GM12875 (cell line): Measurements from ENCODE around the gene TXLNB.
"Not testable (repeated sequence)": the region's sequence is repeated elsewhere in the genome, so short reads cannot be mapped to it uniquely, and the experiment has no call there.

Experiments used
- H3K4me3 ChIP-seq: one replicate; pipeline ENCODE4 v1.5.1; 2011; ENCODE audit warnings: low read depth, low read length, control low read depth
- TF ChIP-seq, protein P1 (sequence below): IDR thresholded peaks from 2 replicates; pipeline ENCODE4 v1.5.1; 2011; ENCODE audit warnings: low read depth, mild to moderate bottlenecking, control low read depth, inconsistent platforms, low read length, moderate library complexity, borderline replicate concordance; ENCODE audit not compliant: insufficient read depth

The TXLNB gene

GRCh38 chr6:139288496-139289040 is 3.2 kb downstream of the TXLNB start:
- no peak overlapping the region for H3K4me3 ChIP-seq
- TF ChIP-seq, protein P1, sequence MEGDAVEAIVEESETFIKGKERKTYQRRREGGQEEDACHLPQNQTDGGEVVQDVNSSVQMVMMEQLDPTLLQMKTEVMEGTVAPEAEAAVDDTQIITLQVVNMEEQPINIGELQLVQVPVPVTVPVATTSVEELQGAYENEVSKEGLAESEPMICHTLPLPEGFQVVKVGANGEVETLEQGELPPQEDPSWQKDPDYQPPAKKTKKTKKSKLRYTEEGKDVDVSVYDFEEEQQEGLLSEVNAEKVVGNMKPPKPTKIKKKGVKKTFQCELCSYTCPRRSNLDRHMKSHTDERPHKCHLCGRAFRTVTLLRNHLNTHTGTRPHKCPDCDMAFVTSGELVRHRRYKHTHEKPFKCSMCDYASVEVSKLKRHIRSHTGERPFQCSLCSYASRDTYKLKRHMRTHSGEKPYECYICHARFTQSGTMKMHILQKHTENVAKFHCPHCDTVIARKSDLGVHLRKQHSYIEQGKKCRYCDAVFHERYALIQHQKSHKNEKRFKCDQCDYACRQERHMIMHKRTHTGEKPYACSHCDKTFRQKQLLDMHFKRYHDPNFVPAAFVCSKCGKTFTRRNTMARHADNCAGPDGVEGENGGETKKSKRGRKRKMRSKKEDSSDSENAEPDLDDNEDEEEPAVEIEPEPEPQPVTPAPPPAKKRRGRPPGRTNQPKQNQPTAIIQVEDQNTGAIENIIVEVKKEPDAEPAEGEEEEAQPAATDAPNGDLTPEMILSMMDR, result no peak

- TF ChIP-seq, protein P1, result no peak
- H3K4me3 ChIP-seq, result no peak overlapping the region
These were observed 3.9 kb downstream of the TXLNB start for GRCh38 chr6:139287868-139288267.

DNA sequence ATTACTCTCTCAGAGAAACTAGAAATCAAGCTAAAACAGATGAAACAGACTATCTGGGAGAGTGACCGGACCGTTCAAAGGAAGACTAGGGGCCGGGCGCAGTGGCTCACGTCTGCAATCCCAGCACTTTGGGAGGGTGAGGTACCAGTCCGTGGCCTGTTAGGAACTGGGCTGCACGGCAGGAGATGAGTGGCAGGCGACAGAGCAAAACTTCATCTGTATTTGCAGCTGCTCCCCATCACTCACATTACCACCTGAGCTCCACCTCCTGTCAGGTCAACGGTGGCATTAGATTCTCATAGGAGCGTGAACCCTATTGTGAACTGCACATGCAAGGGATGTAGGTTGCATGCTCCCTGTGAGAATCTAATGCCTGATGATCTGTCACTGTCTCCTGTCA is 5.4 kb downstream of the TXLNB start:
- H3K4me3 ChIP-seq, result not testable (repeated sequence)

- H3K4me3 ChIP-seq, result no peak overlapping the region
- TF ChIP-seq, protein P1, result no peak
These were observed 6.2 kb downstream of the TXLNB start for GRCh38 chr6:139285590-139285989.

DNA sequence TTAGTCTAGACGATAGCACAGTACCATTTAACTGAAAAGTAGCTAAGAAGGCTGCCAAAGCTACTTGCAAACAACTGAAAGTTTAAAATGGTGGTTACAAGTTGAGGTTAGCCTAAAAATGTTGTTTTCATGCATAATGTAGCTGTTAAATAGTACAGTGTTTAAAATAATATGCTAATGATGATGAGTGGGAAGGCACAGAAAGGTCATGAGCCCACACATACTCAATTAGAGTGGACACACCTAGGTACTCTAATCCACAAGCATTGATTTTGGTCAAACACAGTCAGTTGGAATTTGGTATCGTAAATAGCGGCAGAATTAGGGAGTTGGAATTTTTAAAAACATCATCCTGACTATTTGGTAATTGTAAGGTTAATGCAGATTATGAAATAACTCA is 7.0 kb downstream of the TXLNB start:
- H3K4me3 ChIP-seq, result no peak overlapping the region
- TF ChIP-seq, protein P1, result no peak

- H3K4me3 ChIP-seq, result no peak overlapping the region
- TF ChIP-seq, protein P1, result no peak
These were observed 9.1 kb downstream of the TXLNB start for GRCh38 chr6:139282684-139283083.

DNA sequence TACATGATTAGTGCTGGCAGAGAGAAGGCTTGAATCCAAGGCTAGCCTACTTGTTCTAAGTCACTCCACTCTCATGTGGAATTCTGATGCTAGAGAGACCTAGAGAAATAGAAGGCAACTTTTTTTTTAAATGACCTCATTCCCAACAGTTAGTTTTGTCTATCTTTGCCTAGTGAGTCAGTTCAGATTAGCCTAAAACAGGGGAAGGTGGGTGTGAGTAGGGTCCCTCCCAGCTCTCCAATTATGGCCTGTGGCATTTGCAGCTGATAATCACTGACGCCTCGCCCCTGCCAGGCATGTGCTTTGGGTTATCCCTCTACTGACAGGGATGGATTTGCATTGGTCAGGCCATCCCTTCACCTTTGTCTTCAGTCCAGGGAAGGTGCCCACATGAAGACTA is 13.6 kb downstream of the TXLNB start:
- TF ChIP-seq, protein P1, result no peak
- no peak overlapping the region for H3K4me3 ChIP-seq

DNA sequence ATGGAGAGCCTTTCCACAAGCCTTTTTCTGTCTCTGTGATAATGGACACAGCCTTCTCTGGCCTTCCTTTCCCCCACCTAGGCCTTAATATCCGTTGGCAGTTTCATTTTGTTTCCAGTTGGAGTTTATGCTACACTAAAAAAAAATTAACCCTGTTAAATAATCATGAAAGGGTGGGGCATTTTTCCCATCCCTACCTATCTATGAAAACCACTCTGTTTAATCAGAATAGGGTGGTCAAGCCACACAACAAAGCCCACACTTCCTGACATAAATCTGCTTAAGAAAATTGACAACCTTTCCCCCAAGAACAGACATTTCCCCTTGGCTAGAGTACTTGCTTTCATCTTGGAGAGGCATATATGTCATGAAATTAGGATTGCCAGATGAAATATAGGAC is 14.2 kb downstream of the TXLNB start:
- TF ChIP-seq, protein P1, result no peak
- H3K4me3 ChIP-seq, result no peak overlapping the region
